Naive B cell (primary cell): ENCODE data around the gene ZSCAN23. TPM values are rescaled to one million over a fixed set of nuclear protein-coding genes. Genes with fewer than 3 reads are reported as not detected.
A peak's percentile ranks its signal among the peaks of the same experiment; 100 is the strongest.

Experiments
- ATAC-seq, 2 donors: fragments of 150-1000 bp; cut with Tn5 transposase; 2 replicates each; pipeline ENCODE4 v1.10.0; 2021; ENCODE audit warnings: low read depth in 2 of 2, mild to moderate bottlenecking in 2 of 2, moderate library complexity in 2 of 2
- DNase-seq: peaks from one replicate; pipeline ENCODE4 v3.0.0; 2022
- H3K27ac Mint-ChIP-seq, 6 donors: one replicate each; pipeline ENCODE4 v1.8.0; 2020 to 2022; ENCODE audit warnings: mild to moderate bottlenecking in 6 of 6, mixed read lengths in 6 of 6, moderate library complexity in 5 of 6, inconsistent platforms in 2 of 6
- H3K27me3 Mint-ChIP-seq, 3 donors: one replicate each; pipeline ENCODE4 v1.8.0; 2021 to 2022; ENCODE audit warnings: mixed read lengths in 3 of 3, mild to moderate bottlenecking in 1 of 3
- H3K36me3 Mint-ChIP-seq, 2 donors: one replicate each; pipeline ENCODE4 v1.8.0; 2020 to 2022; ENCODE audit warnings: mixed read lengths in 2 of 2, inconsistent platforms in 1 of 2, mild to moderate bottlenecking in 1 of 2
- H3K4me1 Mint-ChIP-seq, 3 donors: one replicate each; pipeline ENCODE4 v1.8.0; 2020 to 2022; ENCODE audit warnings: mixed read lengths in 3 of 3, inconsistent platforms in 1 of 3, mild to moderate bottlenecking in 1 of 3, moderate library complexity in 1 of 3
- H3K4me3 Mint-ChIP-seq, 8 donors: one replicate each; pipeline ENCODE4 v1.8.0; 2020 to 2022; ENCODE audit warnings: mild to moderate bottlenecking in 8 of 8, mixed read lengths in 8 of 8, moderate library complexity in 8 of 8, inconsistent platforms in 2 of 8
- H3K9me3 Mint-ChIP-seq, 7 donors: one replicate each; pipeline ENCODE4 v1.8.0; 2020 to 2022; ENCODE audit warnings: mixed read lengths in 7 of 7, mild to moderate bottlenecking in 5 of 7, inconsistent platforms in 2 of 7, moderate library complexity in 1 of 7
- polyA plus RNA-seq, 6 donors: library from polyadenylated mRNA; unstranded; fragments of 300-500 nt; fragmentation: Illumina TruSeq; gene quantifications; one replicate each; pipeline ENCODE4 v1.2.3, GENCODE V29; 2021; ENCODE audit warnings: low read depth in 6 of 6

Gene ZSCAN23
- not detected for polyA plus RNA-seq

- Mint-ChIP-seq H3K27me3 (peaks cover 25 to 49% (median 44%) of the 10 kb centered on the region in 3 donors), H3K27ac (peak within 1 kb of the TSS in 5 of 6 donors; percentile 74 to 92 (median 85))
Measured at GRCh38 chr6:28443112-28443773, at the start of gene ZSCAN23. ZSCAN23 (minus strand) TSS chr6:28443491; CDS start chr6:28436266, 7,225 bp downstream.

GRCh38 chr6:28491984-28492317 is 48.7 kb upstream of the ZSCAN23 start:
- H3K27ac Mint-ChIP-seq = no peak overlapping the region
- DNase-seq (no peak), ATAC-seq (no peak)
- peaks cover 0 to 4% (median 0%) of the 10 kb centered on the region in 7 donors for H3K9me3 Mint-ChIP-seq
- peaks cover 64 to 83% (median 72%) of the 10 kb centered on the region in 3 donors for H3K27me3 Mint-ChIP-seq
- no peak overlapping the region for H3K4me3 Mint-ChIP-seq
- H3K36me3 Mint-ChIP-seq = no peaks in the 10 kb centered on the region
- peaks cover 17 to 23% (median 23%) of the 10 kb centered on the region in 3 donors for H3K4me1 Mint-ChIP-seq

More at GRCh38 chr6:28443112-28443773, at the start of gene ZSCAN23:
- Mint-ChIP-seq H3K36me3 (peaks cover 20 to 31% of the 10 kb centered on the region in 2 donors), H3K4me3 (peak within 1 kb of the TSS; percentile 85 to 99 (median 94)), H3K9me3 (peaks cover 5 to 48% (median 33%) of the 10 kb centered on the region in 7 donors), H3K4me1 (peaks cover 14 to 24% (median 22%) of the 10 kb centered on the region in 3 donors)
- ATAC-seq (peak; percentile 96 to 97), DNase-seq (peak; percentile 67)

GRCh38 chr6:28490205-28490890 is 47.1 kb upstream of the ZSCAN23 start:
- ATAC-seq (no peak), DNase-seq (no peak)
- Mint-ChIP-seq H3K4me1 (peaks cover 17 to 23% (median 23%) of the 10 kb centered on the region in 3 donors), H3K27me3 (peaks cover 66 to 83% (median 73%) of the 10 kb centered on the region in 3 donors), H3K4me3 (peak overlapping the region; percentile 17 to 85 (median 62)), H3K36me3 (peaks cover 0 to 3% of the 10 kb centered on the region in 2 donors), H3K27ac (no peak overlapping the region), H3K9me3 (peaks cover 0 to 17% (median 2%) of the 10 kb centered on the region in 7 donors)

- peaks cover 0 to 9% of the 10 kb centered on the region in 2 donors for H3K36me3 Mint-ChIP-seq
- ATAC-seq (peak in 1 of 2 donors; percentile 55), DNase-seq (no peak)
- H3K4me3 Mint-ChIP-seq = peak overlapping the region; percentile 25 to 85 (median 68)
- peaks cover 17 to 23% (median 23%) of the 10 kb centered on the region in 3 donors for H3K4me1 Mint-ChIP-seq
- peaks cover 67 to 88% (median 77%) of the 10 kb centered on the region in 3 donors for H3K27me3 Mint-ChIP-seq
- H3K9me3 Mint-ChIP-seq = peaks cover 1 to 24% (median 5%) of the 10 kb centered on the region in 7 donors
- peak overlapping the region in 3 of 6 donors; percentile 19 to 39 (median 33) for H3K27ac Mint-ChIP-seq
Measured at GRCh38 chr6:28489366-28490204, 46.3 kb upstream of the ZSCAN23 start.

- peaks cover 1 to 24% (median 5%) of the 10 kb centered on the region in 7 donors for H3K9me3 Mint-ChIP-seq
- H3K4me1 Mint-ChIP-seq = peaks cover 17 to 23% (median 23%) of the 10 kb centered on the region in 3 donors
- peak overlapping the region in 1 of 6 donors; percentile 19 for H3K27ac Mint-ChIP-seq
- no peak for ATAC-seq
- no peak for DNase-seq
- H3K36me3 Mint-ChIP-seq = peaks cover 0 to 9% of the 10 kb centered on the region in 2 donors
- peaks cover 65 to 82% (median 75%) of the 10 kb centered on the region in 3 donors for H3K27me3 Mint-ChIP-seq
- H3K4me3 Mint-ChIP-seq = peak overlapping the region in 5 of 8 donors; percentile 45 to 85 (median 73)
Measured at GRCh38 chr6:28488916-28489365, 45.6 kb upstream of the ZSCAN23 start.

- DNase-seq (no peak), ATAC-seq (no peak)
- peaks cover 17 to 23% (median 23%) of the 10 kb centered on the region in 3 donors for H3K4me1 Mint-ChIP-seq
- peaks cover 0 to 9% of the 10 kb centered on the region in 2 donors for H3K36me3 Mint-ChIP-seq
- H3K27me3 Mint-ChIP-seq = peaks cover 59 to 76% (median 72%) of the 10 kb centered on the region in 3 donors
- H3K27ac Mint-ChIP-seq = no peak overlapping the region
- H3K9me3 Mint-ChIP-seq = peaks cover 3 to 26% (median 6%) of the 10 kb centered on the region in 7 donors
- no peak overlapping the region for H3K4me3 Mint-ChIP-seq
Measured at GRCh38 chr6:28486988-28487742, 43.9 kb upstream of the ZSCAN23 start.

GRCh38 chr6:28486533-28486932 is 43.2 kb upstream of the ZSCAN23 start:
- DNase-seq (no peak), ATAC-seq (no peak)
- Mint-ChIP-seq H3K9me3 (peaks cover 3 to 31% (median 6%) of the 10 kb centered on the region in 7 donors), H3K4me3 (no peak overlapping the region), H3K36me3 (peaks cover 0 to 9% of the 10 kb centered on the region in 2 donors), H3K27ac (no peak overlapping the region), H3K4me1 (peaks cover 12 to 23% (median 17%) of the 10 kb centered on the region in 3 donors), H3K27me3 (peaks cover 58 to 76% (median 72%) of the 10 kb centered on the region in 3 donors)

- peaks cover 3 to 31% (median 6%) of the 10 kb centered on the region in 7 donors for H3K9me3 Mint-ChIP-seq
- H3K27ac Mint-ChIP-seq = no peak overlapping the region
- DNase-seq (no peak), ATAC-seq (no peak)
- no peak overlapping the region for H3K4me3 Mint-ChIP-seq
- peaks cover 0 to 9% of the 10 kb centered on the region in 2 donors for H3K36me3 Mint-ChIP-seq
- peaks cover 9 to 16% (median 13%) of the 10 kb centered on the region in 3 donors for H3K4me1 Mint-ChIP-seq
- H3K27me3 Mint-ChIP-seq = peaks cover 59 to 77% (median 76%) of the 10 kb centered on the region in 3 donors
Measured at GRCh38 chr6:28485482-28485881, 42.2 kb upstream of the ZSCAN23 start.

- peaks cover 2 to 15% (median 8%) of the 10 kb centered on the region in 7 donors for H3K9me3 Mint-ChIP-seq
- peaks cover 0 to 4% (median 0%) of the 10 kb centered on the region in 3 donors for H3K4me1 Mint-ChIP-seq
- peaks cover 59 to 75% (median 73%) of the 10 kb centered on the region in 3 donors for H3K27me3 Mint-ChIP-seq
- no peak overlapping the region for H3K27ac Mint-ChIP-seq
- ATAC-seq (no peak), DNase-seq (no peak)
- H3K4me3 Mint-ChIP-seq = peak overlapping the region in 1 of 8 donors; percentile 27
- H3K36me3 Mint-ChIP-seq = peaks cover 0 to 13% of the 10 kb centered on the region in 2 donors
Measured at GRCh38 chr6:28480253-28480932, 37.1 kb upstream of the ZSCAN23 start.

- Mint-ChIP-seq H3K4me1 (peaks cover 0 to 4% (median 0%) of the 10 kb centered on the region in 3 donors), H3K27ac (no peak overlapping the region), H3K9me3 (peaks cover 0 to 9% (median 5%) of the 10 kb centered on the region in 7 donors), H3K27me3 (peaks cover 59 to 80% (median 72%) of the 10 kb centered on the region in 3 donors), H3K36me3 (peaks cover 0 to 7% of the 10 kb centered on the region in 2 donors), H3K4me3 (no peak overlapping the region)
- no peak for ATAC-seq
- no peak for DNase-seq
Measured at GRCh38 chr6:28478518-28478917, 35.2 kb upstream of the ZSCAN23 start.

GRCh38 chr6:28474441-28475219 is 31.3 kb upstream of the ZSCAN23 start:
- ATAC-seq = no peak
- peaks cover 0 to 19% (median 10%) of the 10 kb centered on the region in 7 donors for H3K9me3 Mint-ChIP-seq
- H3K36me3 Mint-ChIP-seq = peaks cover 0 to 7% of the 10 kb centered on the region in 2 donors
- no peak overlapping the region for H3K27ac Mint-ChIP-seq
- H3K4me3 Mint-ChIP-seq = no peak overlapping the region
- peaks cover 0 to 4% (median 0%) of the 10 kb centered on the region in 3 donors for H3K4me1 Mint-ChIP-seq
- DNase-seq = no peak
- H3K27me3 Mint-ChIP-seq = peaks cover 51 to 68% (median 63%) of the 10 kb centered on the region in 3 donors
